ENCODE results near the gene PCDHGA8. TPM values are rescaled to one million over a fixed set of nuclear protein-coding genes. Genes with fewer than 3 reads are reported as not detected.

The PCDHGA8 gene
- total RNA-seq = 6.2 TPM

GRCh38 chr5:141392429-141393198, at the start of gene PCDHGA8:
TSS of gene PCDHGA8 (plus strand) at chr5:141392633. CDS start at chr5:141392814, 181 bp downstream.

GRCh38 chr5:141343242-141343952, 49.0 kb upstream of the PCDHGA8 start, which contains the start of gene PCDHGA3:
TSS of gene PCDHGA3 (plus strand) at chr5:141343829. CDS start at chr5:141344034, 205 bp downstream.

GRCh38 chr5:141349917-141350619, 42.4 kb upstream of the PCDHGA8 start, which contains the start of gene PCDHGB1:
TSS of gene PCDHGB1 (plus strand) at chr5:141350099. CDS start at chr5:141350261, 162 bp downstream.

GRCh38 chr5:141354900-141355469, 37.4 kb upstream of the PCDHGA8 start, which contains the start of gene PCDHGA4:
TSS of gene PCDHGA4 (plus strand) at chr5:141355021. CDS start at chr5:141355108, 87 bp downstream.

GRCh38 chr5:141359790-141360426, 32.5 kb upstream of the PCDHGA8 start, which contains the start of gene PCDHGB2:
TSS of gene PCDHGB2 (plus strand) at chr5:141359994. CDS start at chr5:141360136, 142 bp downstream.

GRCh38 chr5:141363952-141364660, 28.3 kb upstream of the PCDHGA8 start, which contains the start of gene PCDHGA5:
TSS of gene PCDHGA5 (plus strand) at chr5:141364162. CDS start at chr5:141364331, 169 bp downstream.

GRCh38 chr5:141369994-141370848, 22.2 kb upstream of the PCDHGA8 start, which contains the start of gene PCDHGB3:
TSS of gene PCDHGB3 (plus strand) at chr5:141370242. CDS start at chr5:141370395, 153 bp downstream.

GRCh38 chr5:141373673-141374317, 18.6 kb upstream of the PCDHGA8 start, which contains the start of gene PCDHGA6:
TSS of gene PCDHGA6 (plus strand) at chr5:141373891. CDS start at chr5:141374084, 193 bp downstream.

GRCh38 chr5:141382469-141383294, 9.8 kb upstream of the PCDHGA8 start, which contains the start of gene PCDHGA7:
TSS of gene PCDHGA7 (plus strand) at chr5:141382742. CDS start at chr5:141382900, 158 bp downstream.

GRCh38 chr5:141387557-141388311, 4.7 kb upstream of the PCDHGA8 start, which contains the start of gene PCDHGB4:
TSS of gene PCDHGB4 (plus strand) at chr5:141387698. CDS start at chr5:141387885, 187 bp downstream.

GRCh38 chr5:141397756-141398551, 5.5 kb downstream of the PCDHGA8 start, which contains the start of gene PCDHGB5:
TSS of gene PCDHGB5 (plus strand) at chr5:141397947. CDS start at chr5:141398128, 181 bp downstream.

GRCh38 chr5:141402553-141403243, 10.3 kb downstream of the PCDHGA8 start, which contains the start of gene PCDHGA9:
TSS of gene PCDHGA9 (plus strand) at chr5:141402778. CDS start at chr5:141402953, 175 bp downstream.

GRCh38 chr5:141407790-141408505, 15.5 kb downstream of the PCDHGA8 start, which contains the start of gene PCDHGB6:
TSS of gene PCDHGB6 (plus strand) at chr5:141408021. CDS start at chr5:141408203, 182 bp downstream.

GRCh38 chr5:141412854-141413539, 20.6 kb downstream of the PCDHGA8 start, which contains the start of gene PCDHGA10:
TSS of gene PCDHGA10 (plus strand) at chr5:141412987. CDS start at chr5:141413176, 189 bp downstream.

Measured in metanephros (tissue), 1 donor.